Nephron progenitor cell (in vitro differentiated cells): ENCODE data around the gene KIF26A.
A peak's percentile ranks its signal among the peaks of the same experiment; 100 is the strongest.

Experiments used
- DNase-seq: peaks from one replicate; pipeline ENCODE4 v3.0.0; 2021
- H3K27ac Mint-ChIP-seq: 2 replicates; pipeline ENCODE4 v1.8.0; 2021; ENCODE audit warnings: mild to moderate bottlenecking, moderate library complexity, mixed read lengths
- H3K27me3 Mint-ChIP-seq: 2 replicates; pipeline ENCODE4 v1.8.0; 2021; ENCODE audit warnings: mild to moderate bottlenecking, low read depth, mixed read lengths; ENCODE audit not compliant: poor library complexity
- H3K36me3 Mint-ChIP-seq: 2 replicates; pipeline ENCODE4 v1.8.0; 2021; ENCODE audit warnings: low read depth, mixed read lengths
- H3K4me1 Mint-ChIP-seq: 2 replicates; pipeline ENCODE4 v1.8.0; 2021; ENCODE audit warnings: mixed read lengths
- H3K4me3 Mint-ChIP-seq: 2 replicates; pipeline ENCODE4 v1.8.0; 2021; ENCODE audit warnings: mild to moderate bottlenecking, moderate library complexity, mixed read lengths
- H3K9me3 Mint-ChIP-seq: 2 replicates; pipeline ENCODE4 v1.8.0; 2021; ENCODE audit warnings: mild to moderate bottlenecking, moderate library complexity, mixed read lengths
- TF ChIP-seq, protein P1 (sequence below): fragments of 200-600 bp; sonication (generic); IDR thresholded peaks from 2 replicates; pipeline ENCODE4 v1.5.0; 2021; ENCODE audit warnings: antibody characterized with exemption

The KIF26A gene

DNA sequence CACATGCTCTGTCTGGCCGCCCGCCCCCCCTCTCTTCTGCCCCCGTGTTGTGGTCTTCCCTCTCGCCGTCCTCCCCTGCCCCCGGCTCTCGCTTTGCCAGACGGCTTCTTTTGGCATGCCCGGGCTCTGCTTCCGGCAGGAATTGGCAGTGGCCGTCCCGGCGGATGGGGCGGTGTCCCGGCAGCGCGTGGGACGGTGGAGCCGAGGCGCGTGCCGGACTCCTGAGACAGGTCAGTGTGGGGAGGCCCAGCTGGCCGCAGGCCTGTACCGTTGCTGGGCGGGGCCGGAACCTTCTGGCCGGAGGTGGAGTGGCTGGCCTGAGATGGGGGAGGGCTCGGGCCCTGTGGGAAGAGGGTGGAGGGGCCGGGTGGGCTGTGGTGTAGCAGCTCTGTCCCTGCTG lies 17.1 kb downstream of the KIF26A start:
- Mint-ChIP-seq H3K36me3 (no peaks in the 10 kb centered on the region), H3K4me3 (no peak overlapping the region), H3K4me1 (peaks cover 14% of the 10 kb centered on the region), H3K27ac (no peak overlapping the region), H3K27me3 (peaks cover 4% of the 10 kb centered on the region), H3K9me3 (no peaks in the 10 kb centered on the region)
- no peak for DNase-seq
- TF ChIP-seq, protein P1, sequence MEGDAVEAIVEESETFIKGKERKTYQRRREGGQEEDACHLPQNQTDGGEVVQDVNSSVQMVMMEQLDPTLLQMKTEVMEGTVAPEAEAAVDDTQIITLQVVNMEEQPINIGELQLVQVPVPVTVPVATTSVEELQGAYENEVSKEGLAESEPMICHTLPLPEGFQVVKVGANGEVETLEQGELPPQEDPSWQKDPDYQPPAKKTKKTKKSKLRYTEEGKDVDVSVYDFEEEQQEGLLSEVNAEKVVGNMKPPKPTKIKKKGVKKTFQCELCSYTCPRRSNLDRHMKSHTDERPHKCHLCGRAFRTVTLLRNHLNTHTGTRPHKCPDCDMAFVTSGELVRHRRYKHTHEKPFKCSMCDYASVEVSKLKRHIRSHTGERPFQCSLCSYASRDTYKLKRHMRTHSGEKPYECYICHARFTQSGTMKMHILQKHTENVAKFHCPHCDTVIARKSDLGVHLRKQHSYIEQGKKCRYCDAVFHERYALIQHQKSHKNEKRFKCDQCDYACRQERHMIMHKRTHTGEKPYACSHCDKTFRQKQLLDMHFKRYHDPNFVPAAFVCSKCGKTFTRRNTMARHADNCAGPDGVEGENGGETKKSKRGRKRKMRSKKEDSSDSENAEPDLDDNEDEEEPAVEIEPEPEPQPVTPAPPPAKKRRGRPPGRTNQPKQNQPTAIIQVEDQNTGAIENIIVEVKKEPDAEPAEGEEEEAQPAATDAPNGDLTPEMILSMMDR, result no peak

DNA sequence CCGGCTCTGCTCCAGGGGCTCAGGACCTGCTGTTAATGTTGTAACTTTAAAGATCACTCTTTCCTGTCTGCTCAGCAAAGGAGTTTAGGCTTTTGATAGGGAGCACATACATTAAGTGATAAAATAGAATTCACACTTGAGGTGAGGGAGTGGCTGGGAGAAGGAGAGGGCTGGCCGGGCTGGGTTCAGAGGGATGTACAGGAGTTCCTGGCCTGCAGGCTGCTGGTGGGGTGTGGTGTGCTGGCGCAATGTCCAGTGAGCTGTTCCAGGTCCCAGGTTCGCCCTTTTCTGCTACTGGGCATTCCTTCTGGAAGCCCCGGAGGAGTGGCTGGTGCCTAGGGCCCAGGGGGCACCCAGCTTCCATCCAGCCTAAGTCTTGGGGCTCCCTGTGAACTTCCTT lies 17.8 kb downstream of the KIF26A start:
- H3K27me3 Mint-ChIP-seq, result peaks cover 4% of the 10 kb centered on the region
- no peaks in the 10 kb centered on the region for H3K36me3 Mint-ChIP-seq
- TF ChIP-seq, protein P1, result no peak
- DNase-seq, result no peak
- no peak overlapping the region for H3K27ac Mint-ChIP-seq
- no peaks in the 10 kb centered on the region for H3K9me3 Mint-ChIP-seq
- H3K4me1 Mint-ChIP-seq, result peaks cover 12% of the 10 kb centered on the region
- no peak overlapping the region for H3K4me3 Mint-ChIP-seq

DNA sequence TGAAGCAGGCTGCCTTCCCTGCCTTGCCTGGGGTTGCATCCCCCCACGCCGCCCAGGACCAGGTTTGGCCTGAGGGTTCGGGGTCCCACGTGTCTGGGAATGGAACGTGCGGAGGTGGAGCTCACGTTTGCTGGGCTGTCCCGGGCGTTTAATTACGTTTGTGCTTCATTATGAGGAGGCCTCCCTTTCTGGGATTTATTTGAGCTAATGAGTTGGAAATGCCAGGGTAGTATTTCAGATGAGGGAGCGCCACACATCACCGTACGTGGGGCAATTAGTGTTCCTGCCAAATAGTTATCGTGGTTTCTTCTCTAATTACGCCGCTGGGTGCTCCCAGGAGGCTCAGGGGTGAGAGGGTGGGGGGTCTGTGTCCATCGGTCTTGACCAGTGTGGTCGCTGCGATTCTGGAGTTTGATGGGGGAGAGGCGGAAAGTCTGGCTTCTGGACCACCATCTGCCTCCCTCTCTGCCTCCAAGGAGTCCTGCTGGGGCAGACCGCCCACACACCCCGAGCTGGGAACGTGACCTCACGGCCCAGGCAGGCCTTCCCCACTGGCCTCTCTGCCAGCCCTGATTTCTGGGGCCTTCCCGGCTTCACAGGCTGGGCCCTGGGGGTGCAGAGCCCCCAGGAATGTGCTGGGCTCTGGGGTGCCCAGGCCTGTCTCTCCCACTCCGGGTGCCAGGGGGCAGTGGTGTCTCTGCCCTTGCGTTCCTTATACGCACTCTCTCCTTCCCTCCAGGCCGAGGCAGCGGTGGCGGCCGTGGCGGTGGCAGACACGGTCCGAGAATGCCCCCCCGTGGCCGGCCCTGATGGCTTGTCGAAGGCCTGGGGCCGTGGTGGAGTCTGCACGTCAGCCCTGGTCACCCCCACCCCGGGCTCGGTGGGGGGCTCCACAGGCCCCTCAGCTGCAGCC lies 18.9 kb downstream of the KIF26A start:
- Mint-ChIP-seq H3K4me3 (no peak overlapping the region), H3K27ac (no peak overlapping the region), H3K4me1 (peaks cover 4% of the 10 kb centered on the region), H3K36me3 (no peaks in the 10 kb centered on the region), H3K9me3 (no peaks in the 10 kb centered on the region), H3K27me3 (peaks cover 4% of the 10 kb centered on the region)
- DNase-seq, result no peak
- TF ChIP-seq, protein P1, result peak; percentile 17

DNA sequence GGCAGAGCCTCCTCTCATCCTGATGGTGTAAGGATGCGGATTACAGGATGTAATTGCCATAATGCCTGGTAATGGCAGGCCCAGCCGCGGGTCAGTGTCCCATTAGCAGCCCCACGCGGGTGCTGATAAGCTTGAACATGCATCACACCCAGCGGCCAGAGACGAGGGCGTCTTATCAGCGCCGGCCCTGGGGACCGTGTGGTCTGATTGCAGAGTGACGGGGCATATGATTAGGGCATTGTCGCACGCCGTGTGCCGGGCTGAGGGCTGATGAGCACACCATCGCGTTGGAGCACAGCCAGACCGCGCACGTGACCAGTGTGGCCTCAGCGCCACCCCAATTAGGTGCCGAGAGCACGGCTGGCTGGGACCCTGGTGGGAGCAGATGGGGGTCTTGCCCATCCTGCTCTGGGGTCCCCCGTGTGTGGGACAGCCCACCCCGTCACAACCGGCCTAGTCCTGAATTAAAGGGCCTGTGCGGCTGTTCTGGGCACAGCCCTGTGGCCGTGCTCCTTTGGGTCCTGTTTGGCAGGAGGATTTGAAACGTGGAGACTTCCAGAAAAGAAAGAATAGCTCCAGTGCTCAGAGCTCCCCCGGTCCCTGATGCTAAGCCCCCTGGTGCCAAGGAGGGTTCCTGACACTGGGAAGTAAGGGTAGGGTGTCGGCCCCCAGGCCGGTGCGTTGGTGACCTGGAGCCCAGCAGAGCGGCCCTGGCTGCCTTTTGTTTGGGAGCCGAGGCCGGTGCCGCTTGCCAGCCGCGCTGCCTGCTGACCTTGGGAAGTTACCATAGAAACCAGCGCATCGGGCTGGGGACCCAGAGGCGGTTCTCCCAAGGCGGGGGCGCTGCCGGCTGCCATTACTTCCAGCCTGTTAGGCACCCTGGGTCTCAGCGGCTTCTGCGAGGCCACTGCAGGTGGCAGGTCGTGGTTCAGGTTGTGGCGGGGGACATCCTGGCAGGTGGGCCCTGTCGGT lies 20.7 kb downstream of the KIF26A start:
- Mint-ChIP-seq H3K27me3 (no peaks in the 10 kb centered on the region), H3K36me3 (no peaks in the 10 kb centered on the region), H3K27ac (no peak overlapping the region), H3K9me3 (no peaks in the 10 kb centered on the region), H3K4me3 (no peak overlapping the region), H3K4me1 (peaks cover 4% of the 10 kb centered on the region)
- DNase-seq, result no peak
- TF ChIP-seq, protein P1, result no peak

DNA sequence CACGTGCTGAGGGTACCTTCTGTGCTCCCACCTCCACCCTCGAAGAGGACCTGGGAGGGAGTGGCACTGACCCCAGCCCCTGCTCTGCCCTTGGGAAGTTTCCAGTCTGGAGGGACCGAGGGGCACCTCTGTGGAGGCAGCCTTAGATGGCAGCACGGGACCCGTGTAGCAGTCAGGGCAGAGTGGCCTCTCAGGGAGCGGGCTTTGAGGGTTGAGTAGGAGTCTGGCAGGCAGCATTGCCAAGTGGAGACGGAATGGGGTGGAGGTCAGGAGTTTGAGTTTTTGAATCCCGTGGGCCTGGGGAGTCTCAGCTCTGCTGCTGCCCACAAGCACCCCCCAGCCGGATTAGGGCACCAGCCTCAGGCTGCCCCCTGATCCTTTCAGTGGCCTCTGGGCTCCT lies 21.6 kb downstream of the KIF26A start:
- H3K9me3 Mint-ChIP-seq, result no peaks in the 10 kb centered on the region
- H3K4me1 Mint-ChIP-seq, result peaks cover 4% of the 10 kb centered on the region
- no peak for DNase-seq
- H3K27me3 Mint-ChIP-seq, result no peaks in the 10 kb centered on the region
- H3K36me3 Mint-ChIP-seq, result no peaks in the 10 kb centered on the region
- TF ChIP-seq, protein P1, result no peak
- H3K4me3 Mint-ChIP-seq, result no peak overlapping the region
- no peak overlapping the region for H3K27ac Mint-ChIP-seq
